Astrocyte of the spinal cord (primary cell): Measurements from ENCODE around the gene TENM3.

Experiments
- DNase-seq: peaks from one replicate; pipeline ENCODE4 v3.0.0; 2011; ENCODE audit warnings: low read depth, low spot score
- H3K4me3 ChIP-seq: 2 replicates; pipeline ENCODE4 v1.5.1; 2011; ENCODE audit warnings: low read depth, mild to moderate bottlenecking, low read length, moderate library complexity
- in situ Hi-C: cut with HindIII; loops from 2 replicates; pipeline ENCODE4 v1.10.0; 2017; ENCODE audit warnings: low sequenced_read_pairs
- TF ChIP-seq, protein P1 (sequence below): IDR thresholded peaks from 2 replicates; pipeline ENCODE4 v1.5.1; 2012; ENCODE audit warnings: low read depth, mild to moderate bottlenecking, low read length, inconsistent platforms

The TENM3 gene

GRCh38 chr4:182647646-182648300, 404.6 kb downstream of the TENM3 start:
- no peak for DNase-seq
- TF ChIP-seq, protein P1, sequence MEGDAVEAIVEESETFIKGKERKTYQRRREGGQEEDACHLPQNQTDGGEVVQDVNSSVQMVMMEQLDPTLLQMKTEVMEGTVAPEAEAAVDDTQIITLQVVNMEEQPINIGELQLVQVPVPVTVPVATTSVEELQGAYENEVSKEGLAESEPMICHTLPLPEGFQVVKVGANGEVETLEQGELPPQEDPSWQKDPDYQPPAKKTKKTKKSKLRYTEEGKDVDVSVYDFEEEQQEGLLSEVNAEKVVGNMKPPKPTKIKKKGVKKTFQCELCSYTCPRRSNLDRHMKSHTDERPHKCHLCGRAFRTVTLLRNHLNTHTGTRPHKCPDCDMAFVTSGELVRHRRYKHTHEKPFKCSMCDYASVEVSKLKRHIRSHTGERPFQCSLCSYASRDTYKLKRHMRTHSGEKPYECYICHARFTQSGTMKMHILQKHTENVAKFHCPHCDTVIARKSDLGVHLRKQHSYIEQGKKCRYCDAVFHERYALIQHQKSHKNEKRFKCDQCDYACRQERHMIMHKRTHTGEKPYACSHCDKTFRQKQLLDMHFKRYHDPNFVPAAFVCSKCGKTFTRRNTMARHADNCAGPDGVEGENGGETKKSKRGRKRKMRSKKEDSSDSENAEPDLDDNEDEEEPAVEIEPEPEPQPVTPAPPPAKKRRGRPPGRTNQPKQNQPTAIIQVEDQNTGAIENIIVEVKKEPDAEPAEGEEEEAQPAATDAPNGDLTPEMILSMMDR = no peak
- H3K4me3 ChIP-seq = no peak overlapping the region
- in situ Hi-C loops = no loop called here

GRCh38 chr4:182648766-182649165, 405.6 kb downstream of the TENM3 start:
- in situ Hi-C loops = no loop called here
- no peak for DNase-seq
- TF ChIP-seq, protein P1 = no peak
- H3K4me3 ChIP-seq = no peak overlapping the region

DNA sequence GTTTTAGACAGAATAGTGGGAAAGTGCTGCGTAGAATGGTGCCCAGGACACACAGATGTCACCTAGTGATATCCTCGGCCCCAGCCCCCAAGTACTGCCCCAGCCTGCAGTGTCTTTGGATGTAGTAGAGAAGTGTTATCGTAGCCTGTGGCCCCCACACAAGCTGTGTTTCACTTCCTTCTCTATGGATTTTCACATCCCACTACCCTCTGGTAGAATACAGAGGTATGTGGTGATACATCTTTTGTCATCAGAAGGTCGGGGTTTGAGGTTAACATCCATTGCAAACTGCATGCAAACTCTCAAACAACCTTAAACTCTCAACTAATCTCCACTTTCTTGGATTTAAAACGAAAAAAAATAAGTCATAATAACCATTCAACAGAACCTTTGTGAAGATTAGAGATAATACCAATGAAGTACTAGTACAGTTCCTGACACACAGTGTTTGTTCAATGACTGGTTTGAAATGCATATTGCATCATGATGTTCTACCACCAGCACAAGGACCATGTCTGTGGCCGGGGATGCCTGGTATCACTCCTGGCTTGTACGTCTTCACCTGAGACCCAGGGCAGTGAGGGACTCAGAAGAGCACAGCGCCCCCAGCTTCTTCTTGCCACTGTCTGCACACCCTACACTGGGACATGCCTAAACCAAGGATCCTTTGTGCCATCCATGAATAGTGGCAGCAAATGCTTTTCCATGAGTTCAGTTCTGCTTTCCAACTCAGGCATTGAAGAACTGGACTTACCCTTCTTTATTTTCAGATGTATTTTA, 406.7 kb downstream of the TENM3 start:
- H3K4me3 ChIP-seq = no peak overlapping the region
- TF ChIP-seq, protein P1 = no peak
- in situ Hi-C loops = no loop called here
- DNase-seq = no peak

DNA sequence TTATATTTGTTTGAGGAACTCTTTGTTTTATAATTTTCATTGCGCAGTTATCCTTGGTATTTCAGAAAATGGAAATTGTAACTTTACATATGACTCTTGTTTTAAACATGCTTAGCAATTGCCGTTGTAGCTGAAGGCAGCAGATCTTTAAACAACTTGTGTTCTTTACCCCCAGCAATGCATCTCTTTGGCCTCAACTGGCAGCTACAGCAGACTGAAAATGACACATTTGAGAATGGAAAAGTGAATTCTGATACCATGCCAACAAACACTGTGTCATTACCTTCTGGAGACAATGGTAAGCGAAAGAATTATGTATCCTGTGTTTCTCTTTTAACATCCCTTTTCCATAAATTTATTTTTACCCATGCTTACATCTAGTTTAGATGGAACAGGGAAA, 410.4 kb downstream of the TENM3 start:
- no peak overlapping the region for H3K4me3 ChIP-seq
- in situ Hi-C loops = no loop called here
- TF ChIP-seq, protein P1 = no peak
- DNase-seq = peak; percentile 81

- in situ Hi-C loops = no loop called here
- DNase-seq = no peak
These were observed 412.1 kb downstream of the TENM3 start for GRCh38 chr4:182655340-182655739.

DNA sequence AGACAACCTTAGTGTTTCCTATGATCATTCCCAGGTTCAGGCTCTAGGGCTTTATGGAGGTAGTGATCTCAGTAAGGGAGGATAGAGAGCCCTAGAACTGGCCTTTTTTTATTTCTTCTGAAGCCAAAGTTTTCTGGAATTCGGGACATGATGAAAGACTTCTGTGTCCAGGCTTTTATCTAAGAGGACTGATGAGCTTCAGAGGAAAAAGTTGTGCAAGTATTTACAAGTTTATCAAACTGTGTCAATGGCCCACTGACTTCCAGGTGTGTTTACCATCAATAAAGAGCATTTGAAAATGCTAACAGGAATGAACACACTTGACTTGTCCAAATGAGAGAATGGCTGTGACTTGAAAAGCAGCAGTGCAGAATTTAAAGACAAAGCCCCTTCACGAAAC, 419.3 kb downstream of the TENM3 start:
- TF ChIP-seq, protein P1 = no peak
- no peak overlapping the region for H3K4me3 ChIP-seq
- in situ Hi-C loops = no loop called here
- DNase-seq = no peak

More at GRCh38 chr4:182655340-182655739, 412.1 kb downstream of the TENM3 start:
- TF ChIP-seq, protein P1 = no peak
- no peak overlapping the region for H3K4me3 ChIP-seq
